Chondrocyte (in vitro differentiated cells): Measurements from ENCODE around the gene PPP1R12C. TPM values are rescaled to one million over a fixed set of nuclear protein-coding genes. Genes with fewer than 3 reads are reported as not detected.

Experiments used
- DNase-seq: peaks from one replicate; pipeline ENCODE4 v3.0.0; 2021; ENCODE audit warnings: mixed read lengths, low spot score
- H3K27ac Mint-ChIP-seq: one replicate; pipeline ENCODE4 v1.8.0; 2021; ENCODE audit warnings: mild to moderate bottlenecking, moderate library complexity, mixed read lengths; ENCODE audit not compliant: unreplicated experiment
- H3K27me3 Mint-ChIP-seq: 2 replicates; pipeline ENCODE4 v1.8.0; 2021; ENCODE audit warnings: low read depth, mixed read lengths
- H3K36me3 Mint-ChIP-seq: 2 replicates; pipeline ENCODE4 v1.8.0; 2021; ENCODE audit warnings: low read depth, mixed read lengths
- H3K4me1 Mint-ChIP-seq: 2 replicates; pipeline ENCODE4 v1.8.0; 2021; ENCODE audit warnings: low read depth, mild to moderate bottlenecking, mixed read lengths
- H3K4me3 Mint-ChIP-seq: one replicate; pipeline ENCODE4 v1.8.0; 2021; ENCODE audit warnings: mild to moderate bottlenecking, moderate library complexity, mixed read lengths; ENCODE audit not compliant: unreplicated experiment
- H3K9me3 Mint-ChIP-seq: 2 replicates; pipeline ENCODE4 v1.8.0; 2021; ENCODE audit warnings: low read depth, mixed read lengths
- total RNA-seq: library from RNA; stranded (reverse); gene quantifications from 3 replicates; pipeline ENCODE4 v1.2.1, GENCODE V29; 2021
- TF ChIP-seq, protein P1 (sequence below): fragments of 200-600 bp; sonication (generic); IDR thresholded peaks from 2 replicates; pipeline ENCODE4 v1.5.0; 2021; ENCODE audit warnings: antibody characterized with exemption, mild to moderate bottlenecking, moderate library complexity

The PPP1R12C gene
- total RNA-seq, 1 donor from 2014 or later = 103 TPM

- Mint-ChIP-seq H3K4me1 (no peaks in the 10 kb centered on the region), H3K9me3 (no peaks in the 10 kb centered on the region), H3K27ac (no peak overlapping the region), H3K36me3 (peaks cover 20% of the 10 kb centered on the region), H3K27me3 (no peaks in the 10 kb centered on the region), H3K4me3 (no peak overlapping the region)
- TF ChIP-seq, protein P1, sequence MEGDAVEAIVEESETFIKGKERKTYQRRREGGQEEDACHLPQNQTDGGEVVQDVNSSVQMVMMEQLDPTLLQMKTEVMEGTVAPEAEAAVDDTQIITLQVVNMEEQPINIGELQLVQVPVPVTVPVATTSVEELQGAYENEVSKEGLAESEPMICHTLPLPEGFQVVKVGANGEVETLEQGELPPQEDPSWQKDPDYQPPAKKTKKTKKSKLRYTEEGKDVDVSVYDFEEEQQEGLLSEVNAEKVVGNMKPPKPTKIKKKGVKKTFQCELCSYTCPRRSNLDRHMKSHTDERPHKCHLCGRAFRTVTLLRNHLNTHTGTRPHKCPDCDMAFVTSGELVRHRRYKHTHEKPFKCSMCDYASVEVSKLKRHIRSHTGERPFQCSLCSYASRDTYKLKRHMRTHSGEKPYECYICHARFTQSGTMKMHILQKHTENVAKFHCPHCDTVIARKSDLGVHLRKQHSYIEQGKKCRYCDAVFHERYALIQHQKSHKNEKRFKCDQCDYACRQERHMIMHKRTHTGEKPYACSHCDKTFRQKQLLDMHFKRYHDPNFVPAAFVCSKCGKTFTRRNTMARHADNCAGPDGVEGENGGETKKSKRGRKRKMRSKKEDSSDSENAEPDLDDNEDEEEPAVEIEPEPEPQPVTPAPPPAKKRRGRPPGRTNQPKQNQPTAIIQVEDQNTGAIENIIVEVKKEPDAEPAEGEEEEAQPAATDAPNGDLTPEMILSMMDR = no peak
- DNase-seq = peak; percentile 80
Measured at GRCh38 chr19:55044771-55045716, 72.4 kb downstream of the PPP1R12C start.

GRCh38 chr19:55044286-55044685 lies 73.2 kb downstream of the PPP1R12C start:
- H3K4me1 Mint-ChIP-seq = no peaks in the 10 kb centered on the region
- peaks cover 22% of the 10 kb centered on the region for H3K36me3 Mint-ChIP-seq
- H3K27ac Mint-ChIP-seq = no peak overlapping the region
- H3K4me3 Mint-ChIP-seq = no peak overlapping the region
- H3K27me3 Mint-ChIP-seq = no peaks in the 10 kb centered on the region
- TF ChIP-seq, protein P1 = no peak
- peak; percentile 68 for DNase-seq
- H3K9me3 Mint-ChIP-seq = no peaks in the 10 kb centered on the region

GRCh38 chr19:55042688-55043087 lies 74.7 kb downstream of the PPP1R12C start:
- Mint-ChIP-seq H3K36me3 (peaks cover 18% of the 10 kb centered on the region), H3K27ac (no peak overlapping the region), H3K27me3 (no peaks in the 10 kb centered on the region), H3K9me3 (no peaks in the 10 kb centered on the region), H3K4me3 (no peak overlapping the region), H3K4me1 (no peaks in the 10 kb centered on the region)
- DNase-seq = peak; percentile 59
- TF ChIP-seq, protein P1 = no peak

GRCh38 chr19:55042344-55042678 lies 75.1 kb downstream of the PPP1R12C start:
- Mint-ChIP-seq H3K36me3 (peaks cover 18% of the 10 kb centered on the region), H3K4me1 (no peaks in the 10 kb centered on the region), H3K4me3 (no peak overlapping the region), H3K27ac (no peak overlapping the region), H3K27me3 (no peaks in the 10 kb centered on the region), H3K9me3 (no peaks in the 10 kb centered on the region)
- TF ChIP-seq, protein P1 = no peak
- peak; percentile 46 for DNase-seq

DNA sequence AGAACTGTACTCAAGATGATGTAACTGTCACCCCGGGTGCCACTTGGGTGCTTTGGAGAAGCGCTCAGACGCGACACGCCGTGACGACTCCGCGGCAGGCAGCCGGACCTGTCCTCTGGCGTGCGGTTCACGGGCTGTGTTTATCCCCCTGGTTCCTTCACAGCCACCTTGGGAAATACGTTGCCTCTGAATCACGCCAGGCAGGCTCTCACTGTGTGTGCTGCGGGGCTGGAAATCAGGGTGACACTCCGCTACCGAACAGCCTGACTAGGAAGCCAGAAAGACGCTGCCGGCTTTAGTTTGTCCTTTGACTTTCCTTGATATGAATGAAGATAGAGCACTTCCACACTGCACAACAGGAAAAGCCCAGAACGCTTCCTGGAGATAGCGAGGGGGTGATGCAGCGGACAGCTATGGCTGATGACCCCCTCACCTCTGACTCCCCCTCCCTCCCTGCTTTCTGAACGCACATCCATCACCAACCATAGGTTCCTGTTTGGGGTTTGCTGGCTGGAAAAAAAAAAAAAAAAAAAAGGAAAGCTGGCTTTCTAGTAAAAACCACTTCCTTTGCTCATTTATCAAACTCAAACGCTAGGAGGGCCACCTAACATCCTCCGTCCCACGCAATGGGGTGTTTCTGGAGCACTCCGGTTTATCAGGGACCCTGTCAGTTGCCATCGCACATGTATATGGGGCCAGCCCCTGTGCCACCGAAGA lies 75.7 kb downstream of the PPP1R12C start:
- Mint-ChIP-seq H3K27ac (no peak overlapping the region), H3K9me3 (no peaks in the 10 kb centered on the region), H3K27me3 (no peaks in the 10 kb centered on the region), H3K4me1 (no peaks in the 10 kb centered on the region), H3K4me3 (no peak overlapping the region), H3K36me3 (peaks cover 18% of the 10 kb centered on the region)
- peak; percentile 79 for DNase-seq
- TF ChIP-seq, protein P1 = no peak
